ENCODE measurements around the gene PXDC1.
"Not testable (repeated sequence)": the region's sequence is repeated elsewhere in the genome, so short reads cannot be mapped to it uniquely, and the experiment has no call there.

Gene PXDC1

DNA sequence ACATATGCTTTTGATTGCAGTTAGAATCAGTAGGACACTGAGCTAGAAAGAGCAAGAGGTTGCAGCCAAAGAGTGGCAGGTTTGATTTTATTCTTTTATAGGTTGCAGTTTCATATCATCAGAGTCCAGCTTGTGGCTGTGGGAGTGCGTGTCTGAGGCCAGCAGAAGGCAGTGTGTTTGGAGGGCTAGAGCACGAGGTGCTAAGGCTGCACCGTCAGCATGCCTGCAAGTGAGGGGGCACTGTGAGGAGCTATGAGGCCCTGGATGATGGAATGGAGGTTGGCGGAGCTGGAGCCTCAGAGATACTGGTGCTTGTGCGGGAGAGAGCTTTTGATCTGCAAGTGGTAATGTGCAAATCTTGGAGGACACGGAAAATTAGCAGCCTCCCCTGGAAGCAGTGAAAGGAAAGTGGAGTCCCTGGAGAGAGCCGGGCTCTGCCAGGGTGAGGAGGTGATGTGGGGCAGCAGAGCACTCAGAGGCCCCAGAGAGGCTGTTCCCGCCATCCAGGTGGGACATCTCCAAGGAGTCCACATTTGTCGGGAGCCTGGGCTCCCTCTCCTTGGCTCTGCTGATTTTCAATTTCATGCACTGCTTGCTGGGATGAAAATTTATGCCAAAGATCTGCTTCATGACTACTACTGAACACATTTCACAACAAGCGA is 43.6 kb downstream of the PXDC1 start:
- no peak for DNase-seq

GRCh38 chr6:3707024-3707423 is 44.5 kb downstream of the PXDC1 start:
- DNase-seq, result no peak

DNA sequence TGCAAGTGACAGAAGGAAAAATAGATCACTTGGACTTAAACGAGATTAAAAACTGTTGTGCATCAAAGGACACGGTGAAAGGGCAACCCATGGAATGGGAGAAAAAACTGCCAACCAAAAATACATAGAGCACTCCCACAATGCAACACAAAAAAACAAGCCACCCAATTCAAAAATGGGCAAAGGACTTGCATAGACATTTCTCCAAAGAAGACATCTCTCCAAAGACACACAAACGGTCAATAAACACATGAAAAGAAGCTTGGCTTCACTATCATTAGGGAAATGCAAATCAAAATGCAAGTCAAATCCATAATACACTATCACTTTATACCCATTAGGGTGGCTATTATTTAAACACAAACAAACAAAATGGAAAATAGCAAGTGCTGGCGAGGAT is 45.0 kb downstream of the PXDC1 start:
- no peak for DNase-seq

GRCh38 chr6:3701631-3702030 is 49.9 kb downstream of the PXDC1 start:
- DNase-seq, result no peak

- no peak for DNase-seq
Measured at GRCh38 chr6:3699231-3699630, 52.3 kb downstream of the PXDC1 start.

DNA sequence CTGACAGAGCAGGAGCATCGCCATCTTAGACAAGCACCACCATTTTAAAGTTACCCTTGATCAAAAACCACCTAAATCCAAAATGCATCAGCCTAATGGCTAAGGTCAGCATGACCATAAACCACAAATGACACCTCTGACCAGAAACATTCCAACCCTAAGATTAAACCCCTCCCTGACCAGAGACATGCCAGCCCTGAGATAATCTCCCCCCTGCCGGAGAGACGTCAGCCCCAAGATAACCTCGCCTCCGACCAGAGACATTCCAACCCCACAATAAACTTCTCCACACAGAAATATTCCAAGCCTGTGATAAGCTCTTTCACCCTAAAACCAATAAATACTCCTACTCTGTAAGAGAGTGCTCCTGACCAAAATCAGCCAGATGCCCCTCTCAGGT is 53.5 kb downstream of the PXDC1 start:
- DNase-seq, result no peak

- no peak for DNase-seq
Measured at GRCh38 chr6:3697609-3698008, 53.9 kb downstream of the PXDC1 start.

- DNase-seq, result no peak
Measured at GRCh38 chr6:3696525-3697088, 54.9 kb downstream of the PXDC1 start.

GRCh38 chr6:3695065-3695817 is 56.3 kb downstream of the PXDC1 start:
- DNase-seq, result no peak

- no peak for DNase-seq
Measured at GRCh38 chr6:3693831-3694230, 57.7 kb downstream of the PXDC1 start.

- DNase-seq, result no peak
Measured at GRCh38 chr6:3690506-3690905, 61.0 kb downstream of the PXDC1 start.

GRCh38 chr6:3687847-3688246 is 63.7 kb downstream of the PXDC1 start:
- no peak for DNase-seq

DNA sequence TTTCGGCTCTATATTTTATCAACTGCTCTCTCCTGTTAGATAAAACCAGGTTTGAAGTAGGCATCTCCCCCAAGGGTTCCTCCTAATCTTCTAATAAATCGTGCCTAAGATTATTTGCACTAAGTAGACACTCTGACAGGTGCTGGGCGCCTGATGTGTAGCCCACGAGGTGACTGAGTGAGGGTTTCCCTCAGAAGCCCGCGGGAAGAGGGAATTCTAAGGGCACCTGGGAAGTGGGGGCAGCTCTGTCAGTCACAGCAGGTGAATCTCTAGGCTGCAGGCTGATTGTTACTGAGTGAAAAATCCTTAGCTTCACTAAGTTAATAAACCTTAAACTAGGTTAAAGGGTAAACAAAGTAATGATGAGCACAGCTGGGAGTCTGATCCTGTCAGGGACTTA is 68.2 kb downstream of the PXDC1 start:
- no peak for DNase-seq

- no peak for DNase-seq
Measured at GRCh38 chr6:3678946-3679345, 72.6 kb downstream of the PXDC1 start.

GRCh38 chr6:3677751-3678150 is 73.8 kb downstream of the PXDC1 start:
- DNase-seq, result not testable (repeated sequence)

- DNase-seq, result not testable (repeated sequence)
Measured at GRCh38 chr6:3677351-3677750, 74.2 kb downstream of the PXDC1 start.

Measured in AML-193 (cell line).